ENCODE measurements around the gene LINGO1.

DNA sequence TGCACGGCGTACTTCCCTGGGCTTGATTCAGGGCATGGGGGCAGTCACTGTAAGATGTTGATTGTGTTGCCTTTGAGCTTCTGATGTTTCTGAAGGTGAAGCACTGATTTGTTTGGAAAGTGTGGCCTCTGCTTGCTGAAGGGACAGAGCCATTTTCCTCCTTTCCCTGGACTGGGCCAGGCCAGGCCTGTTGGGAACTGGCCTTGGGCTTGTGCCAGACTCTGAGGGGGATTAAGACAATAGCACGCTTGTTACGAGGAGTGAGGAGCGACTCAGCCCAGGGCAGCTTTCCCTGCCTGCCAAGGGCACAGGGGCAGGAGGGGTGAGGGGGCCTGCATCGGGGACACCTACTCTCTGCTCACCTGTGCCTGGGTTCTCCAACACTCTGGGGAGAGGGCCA lies 42.9 kb downstream of the LINGO1 start:
- TF ChIP-seq POLR2AphosphoS5 (IDR thresholded peaks at IDR 0.05) (no peak), POLR2A (IDR thresholded peaks at IDR 0.05) (no peak), EP300 (IDR thresholded peaks at IDR 0.05) (no peak)
- TF ChIP-seq, protein P1, sequence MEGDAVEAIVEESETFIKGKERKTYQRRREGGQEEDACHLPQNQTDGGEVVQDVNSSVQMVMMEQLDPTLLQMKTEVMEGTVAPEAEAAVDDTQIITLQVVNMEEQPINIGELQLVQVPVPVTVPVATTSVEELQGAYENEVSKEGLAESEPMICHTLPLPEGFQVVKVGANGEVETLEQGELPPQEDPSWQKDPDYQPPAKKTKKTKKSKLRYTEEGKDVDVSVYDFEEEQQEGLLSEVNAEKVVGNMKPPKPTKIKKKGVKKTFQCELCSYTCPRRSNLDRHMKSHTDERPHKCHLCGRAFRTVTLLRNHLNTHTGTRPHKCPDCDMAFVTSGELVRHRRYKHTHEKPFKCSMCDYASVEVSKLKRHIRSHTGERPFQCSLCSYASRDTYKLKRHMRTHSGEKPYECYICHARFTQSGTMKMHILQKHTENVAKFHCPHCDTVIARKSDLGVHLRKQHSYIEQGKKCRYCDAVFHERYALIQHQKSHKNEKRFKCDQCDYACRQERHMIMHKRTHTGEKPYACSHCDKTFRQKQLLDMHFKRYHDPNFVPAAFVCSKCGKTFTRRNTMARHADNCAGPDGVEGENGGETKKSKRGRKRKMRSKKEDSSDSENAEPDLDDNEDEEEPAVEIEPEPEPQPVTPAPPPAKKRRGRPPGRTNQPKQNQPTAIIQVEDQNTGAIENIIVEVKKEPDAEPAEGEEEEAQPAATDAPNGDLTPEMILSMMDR (IDR thresholded peaks at IDR 0.05): no peak
